GM12878 (cell line): Measurements from ENCODE around the gene STAT3. TPM values are rescaled to one million over a fixed set of nuclear protein-coding genes. Genes with fewer than 3 reads are reported as not detected.
A peak's percentile ranks its signal among the peaks of the same experiment; 100 is the strongest.

ENCODE experiments used
- ATAC-seq: fragments of 200-7000 bp; cut with Tn5 transposase; 3 replicates; pipeline ENCODE4 v1.9.1; 2020; ENCODE audit warnings: mild to moderate bottlenecking, moderate library complexity
- BruUV-seq: library from RNA; stranded (reverse); fragments of 400-500 nt; replicated peaks from 2 replicates; lab custom pipeline; 2021; lab: Mats Ljungman, UMichigan
- CTCF ChIA-PET: fragments of 300-600 bp; sonication (Branson Sonifier 250); formaldehyde crosslinking; extraction: SDS; loops from one replicate; lab custom pipeline; 2021; ENCODE audit warnings: inconsistent platforms; lab: Yijun Ruan, JAX
- POLR2A ChIA-PET: fragments of 350-600 bp; formaldehyde crosslinking; extraction: SDS; loops from one replicate; lab custom pipeline; 2021; ENCODE audit warnings: inconsistent platforms; lab: Charles Lee
- RAD21 ChIA-PET: fragments of 300-600 bp; sonication (Branson Sonifier 250); formaldehyde crosslinking; loops from one replicate; lab custom pipeline; 2023; ENCODE audit warnings: antibody characterized with exemption; ENCODE audit not compliant: unreplicated experiment; lab: Charles Lee
- SMC1A ChIA-PET: fragments of 300-600 bp; sonication (Branson Sonifier 250); formaldehyde crosslinking; loops from one replicate; lab custom pipeline; 2023; ENCODE audit not compliant: unreplicated experiment, uncharacterized antibody; lab: Charles Lee
- DNase-seq: peaks from one replicate; pipeline ENCODE4 v3.0.0-alpha.2; 2011; ENCODE audit warnings: low read depth, low spot score
- FAIRE-seq: peaks from 3 replicates; lab custom pipeline; 2011; peaks lifted over from hg19 to GRCh38; lab: Jason Lieb, UNC
- H2AFZ ChIP-seq: 2 replicates; pipeline ENCODE4 v1.6.0; 2011; ENCODE audit warnings: low read depth, low read length, control low read depth; ENCODE audit not compliant: control insufficient read depth
- H3K27ac ChIP-seq: 2 replicates; pipeline ENCODE4 v1.5.1; 2011; ENCODE audit warnings: control low read depth; ENCODE audit not compliant: control insufficient read depth, insufficient read depth
- H3K27me3 ChIP-seq, 2 experiments: replicated peaks in 1 of 2; 2 replicates each; pipeline versions ENCODE4 v1.6.0 to v1.6.1; 2011; ENCODE audit warnings: low read length in 1 of 2; ENCODE audit not compliant: control insufficient read depth in 2 of 2, insufficient read depth in 2 of 2
- H3K36me3 ChIP-seq, 2 experiments: 2 replicates each; pipeline ENCODE4 v1.5.1; 2011; ENCODE audit warnings: low read length in 1 of 2; ENCODE audit not compliant: control insufficient read depth in 2 of 2, insufficient read depth in 2 of 2
- H3K4me1 ChIP-seq: 2 replicates; pipeline ENCODE4 v1.6.1; 2011; ENCODE audit warnings: mild to moderate bottlenecking, low read length, moderate library complexity, mixed read lengths; ENCODE audit not compliant: control insufficient read depth, insufficient read depth
- H3K4me2 ChIP-seq: 2 replicates; pipeline ENCODE4 v1.6.0; 2011; ENCODE audit warnings: control low read depth; ENCODE audit not compliant: control insufficient read depth, insufficient read depth
- H3K4me3 ChIP-seq: fragments of 200-600 bp; sonication (generic); 2 replicates; pipeline ENCODE4 v1.5.1; 2016
- H3K79me2 ChIP-seq: 2 replicates; pipeline ENCODE4 v1.6.0; 2011; ENCODE audit warnings: low read length; ENCODE audit not compliant: control insufficient read depth, insufficient read depth
- H3K9ac ChIP-seq: 2 replicates; pipeline ENCODE4 v1.8.0; 2011; ENCODE audit warnings: low read length, control low read depth, mixed read lengths; ENCODE audit not compliant: control insufficient read depth, insufficient read depth
- H3K9me3 ChIP-seq: replicated peaks from 3 replicates; pipeline ENCODE4 v1.5.1; 2011; ENCODE audit warnings: mild to moderate bottlenecking, low read length; ENCODE audit not compliant: control insufficient read depth, insufficient read depth
- H4K20me1 ChIP-seq: 2 replicates; pipeline ENCODE4 v1.6.0; 2011; ENCODE audit not compliant: control insufficient read depth, insufficient read depth
- BACH1 ChIP-seq: fragments of 450-650 bp; IDR thresholded peaks from 2 replicates; pipeline ENCODE4 v1.6.1; 2017; ENCODE audit warnings: mild to moderate bottlenecking, borderline replicate concordance
- FOXK2 ChIP-seq: fragments of 450-650 bp; IDR thresholded peaks from 2 replicates; pipeline ENCODE4 v1.6.1; 2017; ENCODE audit warnings: mild to moderate bottlenecking, moderate library complexity
- HDGF ChIP-seq: fragments of 450-650 bp; IDR thresholded peaks from 2 replicates; pipeline ENCODE4 v1.6.1; 2016; ENCODE audit warnings: antibody characterized with exemption
- IRF4 ChIP-seq: IDR thresholded peaks from 2 replicates; pipeline ENCODE4 v1.6.1; 2011; ENCODE audit warnings: low read depth, low read length
- MEF2B ChIP-seq: fragments of 450-650 bp; IDR thresholded peaks from 2 replicates; pipeline ENCODE4 v1.6.1; 2018; ENCODE audit warnings: mild to moderate bottlenecking, moderate library complexity; ENCODE audit not compliant: partially characterized antibody, poor library complexity, severe bottlenecking
- PAX8 ChIP-seq: fragments of 450-650 bp; IDR thresholded peaks from 2 replicates; pipeline ENCODE4 v1.6.1; 2017; ENCODE audit warnings: mild to moderate bottlenecking, moderate library complexity
- RAD51 ChIP-seq: fragments of 450-650 bp; IDR thresholded peaks from 2 replicates; pipeline ENCODE4 v1.6.1; 2016; ENCODE audit warnings: moderate library complexity, mild to moderate bottlenecking, inconsistent platforms
- SIN3A ChIP-seq: IDR thresholded peaks from 2 replicates; pipeline ENCODE4 v1.6.1; 2012; ENCODE audit warnings: low read depth, low read length, improper control_type of control experiment
- SMC3 ChIP-seq: IDR thresholded peaks from 2 replicates; pipeline ENCODE4 v1.6.1; 2011; ENCODE audit warnings: low read length, improper control_type of control experiment, borderline replicate concordance
- TCF3 ChIP-seq: IDR thresholded peaks from 2 replicates; pipeline ENCODE4 v1.6.1; 2012; ENCODE audit warnings: low read depth, mild to moderate bottlenecking, low read length, borderline replicate concordance; ENCODE audit not compliant: insufficient read depth
- WGBS: methylation state at CpG from one replicate; pipeline ENCODE4 v1.1.6; 2016; ENCODE audit warnings: low lambda C conversion rate; ENCODE audit not compliant: insufficient replicate concordance, insufficient coverage; ENCODE audit errors: missing lambda C conversion rate; 5-methylcytosine and 5-hydroxymethylcytosine counted together
- in situ Hi-C: fragments of 300-500 bp; cut with MboI; formaldehyde crosslinking; loops from 9 replicates; pipeline ENCODE4 v1.14.3; 2018; ENCODE audit warnings: mixed read lengths
- intact Hi-C: fragments of 100-400 bp; cut with micrococcal nuclease; formaldehyde crosslinking; loops from one replicate; pipeline ENCODE4 v1.14.2; 2022; ENCODE audit not compliant: unreplicated experiment
- polyA plus RNA-seq, 11 experiments: library from polyadenylated mRNA; depleted of rRNA in 4 of 11; unstranded in 6 of 11; stranded (reverse) in 5 of 11; fragments of >200 nt; fragmentation: Nextera tagmentation in 4 of 11; fragmentation: Illumina TruSeq in 1 of 11; extraction: Ambion mirVana in 4 of 11; extraction: Trizol in 1 of 11; gene quantifications; 1 replicate in 1 of 11; 2 replicates in 10 of 11; pipeline versions ENCODE4 v1.2.1 to v1.2.3, GENCODE V29; 2011 to 2016; ENCODE audit warnings: inconsistent platforms in 2 of 11, missing spikeins in 2 of 11, low read depth in 1 of 11
- total RNA-seq, 4 experiments: library from RNA; depleted of rRNA in 3 of 4; stranded (reverse); fragments of >200 nt in 3 of 4; fragmentation: Illumina TruSeq in 1 of 4; extraction: Trizol in 1 of 4; gene quantifications; 2 replicates each; pipeline versions ENCODE4 v1.2.1 to v1.2.3, GENCODE V29; 2013 to 2021
- TF ChIP-seq, protein P1 (sequence below): fragments of 450-650 bp; conservative IDR thresholded peaks from 2 replicates; pipeline ENCODE4 v1.6.1; 2017; ENCODE audit warnings: mild to moderate bottlenecking, moderate library complexity
- TF ChIP-seq, protein P2 (sequence below): fragments of 450-650 bp; IDR thresholded peaks from 2 replicates; pipeline ENCODE4 v1.6.1; 2016; ENCODE audit warnings: mild to moderate bottlenecking

The STAT3 gene
- total and polyA plus RNA-seq, 10 of the 15 experiments (the other 5 are each of a cell fraction or from before 2014, with no cell fraction given) = 18.4 to 96.4 (median 60.9) TPM

DNA sequence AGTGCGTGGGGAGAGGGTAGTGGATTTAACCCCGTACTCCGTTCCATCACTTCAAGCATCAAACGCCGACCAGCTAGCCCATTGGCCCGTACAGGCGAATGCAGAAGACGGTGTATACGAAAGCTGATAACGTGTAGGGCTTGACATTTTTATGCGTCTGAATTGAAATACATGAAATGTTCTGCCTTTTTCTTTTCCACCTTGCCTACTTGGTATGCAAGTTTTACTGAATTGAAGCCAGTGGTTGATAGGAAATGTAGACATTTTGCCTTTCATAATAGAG, 834 bp upstream of the STAT3 start:
- CTCF ChIA-PET = interaction anchor here (0.5 to 7.0 kb wide), 16 partner anchors 10 to 189 kb away, joined by 3 to 52 read pairs (median 6); partner anchors contain the start of genes NAGLU and PSMC3IP
- TF ChIP-seq IRF4 (peak; percentile 79; the same call in 1 of the 2 replicates), BACH1 (0 out of 2 replicates have a peak, but pooled peaks have one; percentile 5), SMC3 (no peak), TCF3 (no peak)
- no peaks in the 10 kb centered on the region for H3K36me3 ChIP-seq
- H4K20me1 ChIP-seq = no peaks in the 10 kb centered on the region
- intact Hi-C loops (loop anchor here (5.0 kb wide), 2 partner anchors 52 to 67 kb away; no protein-coding TSS in a partner anchor), in situ Hi-C loops (no loop called here)
- peak overlapping the region; percentile 97 for H3K27ac ChIP-seq
- ATAC-seq (peak; percentile 52), FAIRE-seq (no peak), DNase-seq (no peak)
- H3K9me3 ChIP-seq = no peaks in the 10 kb centered on the region
- RAD21 ChIA-PET = interaction anchor here (0.6 to 3.4 kb wide), 16 partner anchors 10 to 167 kb away, joined by 3 to 23 read pairs (median 5); no protein-coding TSS in a partner anchor
- WGBS = 1% methylated on average over 11 of the region's 11 CpGs
- TSS peak; percentile 96 for BruUV-seq
- SMC1A ChIA-PET = interaction anchor here (0.6 to 22.3 kb wide), 15 partner anchors 10 to 363 kb away, joined by 3 to 528 read pairs (median 8); no protein-coding TSS in a partner anchor
- peak overlapping the region; percentile 87 for H3K9ac ChIP-seq
- peaks cover 39% of the 10 kb centered on the region for H3K79me2 ChIP-seq
- peaks cover 22% of the 10 kb centered on the region for H3K4me1 ChIP-seq
- no peaks in the 10 kb centered on the region for H3K27me3 ChIP-seq
- H3K4me2 ChIP-seq = peak overlapping the region; percentile 98
- peak overlapping the region; percentile 96 for H2AFZ ChIP-seq
- H3K4me3 ChIP-seq = peak overlapping the region; percentile 75
- POLR2A ChIA-PET = interaction anchor here (0.9 to 3.6 kb wide), 20 partner anchors 10 to 701 kb away, joined by 3 to 29 read pairs (median 6); partner anchors contain the start of genes DHX58, NAGLU and STAT5A

DNA sequence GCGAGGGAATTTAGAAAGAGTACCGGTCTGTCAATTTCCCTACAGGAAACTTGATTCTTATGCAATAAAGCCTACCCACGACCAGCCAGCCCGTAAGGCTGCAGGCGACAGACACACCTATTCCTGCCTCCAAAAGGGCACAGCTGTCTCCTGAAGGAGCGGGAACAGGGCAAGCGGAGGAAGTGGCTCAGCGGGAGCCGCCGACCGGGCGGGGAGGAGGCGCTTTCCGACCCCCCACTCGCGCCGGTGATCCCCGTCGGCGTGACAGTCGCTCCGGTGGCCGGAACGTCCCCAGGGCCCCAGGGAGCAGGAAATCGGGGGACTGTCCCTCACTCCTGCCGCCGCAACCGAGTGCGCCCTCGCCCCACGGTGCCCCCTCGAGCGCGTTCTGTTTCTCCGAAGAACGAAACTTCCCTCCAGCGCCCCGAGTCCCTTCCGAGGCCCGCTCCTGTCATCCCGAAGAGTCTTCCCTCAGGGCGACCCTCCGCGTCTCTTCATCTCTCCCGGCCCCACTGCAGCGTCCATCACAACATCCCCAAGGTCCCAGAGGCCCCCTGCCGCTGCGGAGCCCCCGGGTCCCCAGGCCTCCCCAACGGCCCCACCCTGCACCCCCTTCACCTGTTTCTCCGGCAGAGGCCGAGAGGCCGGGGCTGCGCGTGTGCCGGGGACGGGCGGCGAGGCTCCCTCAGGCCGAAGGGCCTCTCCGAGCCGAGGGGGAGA, 421 bp downstream of the STAT3 start:
- Histone ChIP-seq H3K27me3 (no peaks in the 10 kb centered on the region), H3K9ac (peak overlapping the region; percentile 94), H3K36me3 (no peaks in the 10 kb centered on the region), H3K9me3 (no peaks in the 10 kb centered on the region), H3K4me2 (peak overlapping the region; percentile 64), H2AFZ (peak overlapping the region; percentile 75), H3K4me3 (peak overlapping the region; percentile 91), H3K4me1 (peaks cover 12% of the 10 kb centered on the region), H3K27ac (peak overlapping the region; percentile 95), H3K79me2 (peaks cover 50% of the 10 kb centered on the region), H4K20me1 (no peaks in the 10 kb centered on the region)
- CTCF ChIA-PET = interaction anchor here (0.7 to 7.0 kb wide), 16 partner anchors 8 to 190 kb away, joined by 3 to 52 read pairs (median 6); partner anchors contain the start of genes NAGLU and PSMC3IP
- RAD21 ChIA-PET = interaction anchor here (0.7 to 3.4 kb wide), 18 partner anchors 9 to 267 kb away, joined by 3 to 23 read pairs (median 4); partner anchors contain the start of gene KAT2A
- in situ Hi-C loops (no loop called here), intact Hi-C loops (loop anchor here (5.0 kb wide), 2 partner anchors 51 to 66 kb away; no protein-coding TSS in a partner anchor)
- POLR2A ChIA-PET = interaction anchor here (0.6 to 3.6 kb wide), 21 partner anchors 9 to 700 kb away, joined by 3 to 29 read pairs (median 6); partner anchors contain the start of genes DHX58 and STAT5A
- FAIRE-seq = no peak
- DNase-seq = no peak
- SMC1A ChIA-PET = interaction anchor here (0.6 to 22.3 kb wide), 17 partner anchors 9 to 362 kb away, joined by 3 to 528 read pairs (median 7); no protein-coding TSS in a partner anchor
- 1% methylated on average over 44 of the region's 62 CpGs for WGBS
- peak; percentile 6 for ATAC-seq
- BruUV-seq = no TSS peak
- no peak for TF ChIP-seq RAD51
- TF ChIP-seq HDGF = no peak
- TF ChIP-seq PAX8 = no peak
- TF ChIP-seq TCF3 = 0 out of 2 replicates have a peak, but pooled peaks have one; percentile 50
- TF ChIP-seq, protein P1, sequence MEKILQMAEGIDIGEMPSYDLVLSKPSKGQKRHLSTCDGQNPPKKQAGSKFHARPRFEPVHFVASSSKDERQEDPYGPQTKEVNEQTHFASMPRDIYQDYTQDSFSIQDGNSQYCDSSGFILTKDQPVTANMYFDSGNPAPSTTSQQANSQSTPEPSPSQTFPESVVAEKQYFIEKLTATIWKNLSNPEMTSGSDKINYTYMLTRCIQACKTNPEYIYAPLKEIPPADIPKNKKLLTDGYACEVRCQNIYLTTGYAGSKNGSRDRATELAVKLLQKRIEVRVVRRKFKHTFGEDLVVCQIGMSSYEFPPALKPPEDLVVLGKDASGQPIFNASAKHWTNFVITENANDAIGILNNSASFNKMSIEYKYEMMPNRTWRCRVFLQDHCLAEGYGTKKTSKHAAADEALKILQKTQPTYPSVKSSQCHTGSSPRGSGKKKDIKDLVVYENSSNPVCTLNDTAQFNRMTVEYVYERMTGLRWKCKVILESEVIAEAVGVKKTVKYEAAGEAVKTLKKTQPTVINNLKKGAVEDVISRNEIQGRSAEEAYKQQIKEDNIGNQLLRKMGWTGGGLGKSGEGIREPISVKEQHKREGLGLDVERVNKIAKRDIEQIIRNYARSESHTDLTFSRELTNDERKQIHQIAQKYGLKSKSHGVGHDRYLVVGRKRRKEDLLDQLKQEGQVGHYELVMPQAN = 0 out of 2 replicates have a peak, but pooled peaks have one; percentile 37
- no peak for TF ChIP-seq SIN3A
- no peak for TF ChIP-seq FOXK2
- TF ChIP-seq MEF2B = peak; percentile 12
- TF ChIP-seq, protein P2, sequence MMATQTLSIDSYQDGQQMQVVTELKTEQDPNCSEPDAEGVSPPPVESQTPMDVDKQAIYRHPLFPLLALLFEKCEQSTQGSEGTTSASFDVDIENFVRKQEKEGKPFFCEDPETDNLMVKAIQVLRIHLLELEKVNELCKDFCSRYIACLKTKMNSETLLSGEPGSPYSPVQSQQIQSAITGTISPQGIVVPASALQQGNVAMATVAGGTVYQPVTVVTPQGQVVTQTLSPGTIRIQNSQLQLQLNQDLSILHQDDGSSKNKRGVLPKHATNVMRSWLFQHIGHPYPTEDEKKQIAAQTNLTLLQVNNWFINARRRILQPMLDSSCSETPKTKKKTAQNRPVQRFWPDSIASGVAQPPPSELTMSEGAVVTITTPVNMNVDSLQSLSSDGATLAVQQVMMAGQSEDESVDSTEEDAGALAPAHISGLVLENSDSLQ = no peak
